Stimulated activated CD4-positive, alpha-beta T cell treated with anti-CD3 and anti-CD28 coated beads, Interleukin-1b, Interleukin-23, amount 100 ng/mL, for 1 hour (primary cell): Measurements from ENCODE around the gene ALDH1A1.

Experiments
- DNase-seq, 2 donors: peaks; one replicate each; pipeline ENCODE4 v3.0.0-alpha.2; 2020; ENCODE audit warnings: low read depth in 2 of 2

ALDH1A1 gene

DNA sequence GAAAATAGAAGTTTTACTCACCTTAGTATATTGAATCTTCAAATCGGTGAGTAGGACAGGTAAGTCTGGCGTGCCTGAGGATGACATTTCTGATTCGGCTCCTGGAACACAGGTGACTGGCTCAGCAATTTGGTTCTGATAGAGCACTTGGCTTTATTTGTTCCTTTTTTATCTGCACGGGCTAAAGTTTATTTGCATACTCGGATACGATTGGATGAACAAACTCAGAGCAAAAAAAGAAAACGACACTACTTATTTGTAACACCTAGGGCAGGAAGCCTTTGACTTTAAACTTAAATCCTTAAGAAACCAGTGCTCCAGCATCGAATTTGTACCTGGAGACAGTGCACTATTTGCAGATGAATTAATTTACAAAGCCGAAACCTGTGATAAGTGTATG is at the start of gene ALDH1A1:
Gene ALDH1A1 (minus strand): TSS at position 140 of the 400 bp plus-strand sequence. CDS start 53 bp downstream, at position 87.
- DNase-seq, result no peak

GRCh38 chr9:73001860-73002259 is 49.0 kb upstream of the ALDH1A1 start:
- DNase-seq, result no peak

- DNase-seq, result no peak
Observed at GRCh38 chr9:72998363-72998762, 45.5 kb upstream of the ALDH1A1 start.

DNA sequence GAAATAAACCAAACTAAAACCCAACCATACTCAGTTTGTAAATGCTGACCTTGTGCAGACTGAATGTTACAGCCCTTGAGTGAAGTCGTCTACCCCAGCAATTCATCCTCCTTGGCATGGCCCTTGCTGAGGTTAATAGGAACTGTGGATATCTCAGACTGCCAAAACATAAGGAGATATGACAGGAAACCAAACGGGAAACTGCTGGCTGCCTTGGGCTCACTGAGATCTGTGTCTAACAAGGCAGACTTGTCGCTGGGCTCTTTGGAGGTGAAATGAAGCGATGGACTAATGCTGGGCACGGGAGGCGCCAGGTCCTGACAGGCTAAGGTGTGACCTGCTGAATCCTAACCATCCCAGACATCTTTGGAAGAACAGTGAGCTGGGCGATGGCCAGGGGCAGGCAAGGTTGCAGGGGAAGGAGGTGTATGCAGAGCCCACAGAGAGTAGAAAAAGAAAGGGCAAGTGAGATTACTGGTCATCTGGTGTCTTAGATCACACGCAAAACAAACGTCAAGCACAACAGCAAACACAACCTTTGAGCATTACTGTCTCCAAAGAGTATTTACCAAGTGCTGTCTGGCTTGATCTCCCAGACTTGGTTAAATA is 44.6 kb upstream of the ALDH1A1 start:
- no peak for DNase-seq

DNA sequence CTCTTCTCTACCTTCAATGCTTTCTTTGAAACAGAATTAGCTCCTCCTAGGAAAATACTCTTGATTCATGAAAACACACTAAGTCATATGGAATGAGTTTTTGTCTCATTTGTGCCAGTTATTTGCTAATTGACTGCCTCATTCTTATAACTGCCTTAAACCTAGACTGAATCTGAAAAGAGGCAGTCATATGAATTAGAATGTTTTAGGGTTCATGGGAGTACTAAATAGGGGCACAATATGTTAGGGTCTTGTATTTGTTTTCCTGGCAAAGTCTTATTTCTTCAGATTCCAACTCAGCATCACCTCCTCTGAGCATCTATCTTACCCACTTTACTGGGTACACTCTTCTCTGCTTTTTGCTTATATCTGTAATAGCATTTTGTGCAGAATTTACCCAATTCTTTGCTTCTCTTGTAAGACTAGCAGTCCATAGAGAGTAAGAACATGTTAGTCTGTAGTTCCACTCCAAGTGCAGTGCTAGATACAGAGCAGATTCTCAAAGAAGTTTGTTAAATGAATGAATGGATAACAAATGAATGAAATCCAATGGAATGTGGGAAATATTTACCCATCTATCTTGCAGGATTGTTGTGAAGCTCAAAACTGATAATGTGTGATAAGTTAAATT is 43.9 kb upstream of the ALDH1A1 start:
- no peak for DNase-seq

GRCh38 chr9:72996114-72996513 is 43.3 kb upstream of the ALDH1A1 start:
- DNase-seq, result no peak

DNA sequence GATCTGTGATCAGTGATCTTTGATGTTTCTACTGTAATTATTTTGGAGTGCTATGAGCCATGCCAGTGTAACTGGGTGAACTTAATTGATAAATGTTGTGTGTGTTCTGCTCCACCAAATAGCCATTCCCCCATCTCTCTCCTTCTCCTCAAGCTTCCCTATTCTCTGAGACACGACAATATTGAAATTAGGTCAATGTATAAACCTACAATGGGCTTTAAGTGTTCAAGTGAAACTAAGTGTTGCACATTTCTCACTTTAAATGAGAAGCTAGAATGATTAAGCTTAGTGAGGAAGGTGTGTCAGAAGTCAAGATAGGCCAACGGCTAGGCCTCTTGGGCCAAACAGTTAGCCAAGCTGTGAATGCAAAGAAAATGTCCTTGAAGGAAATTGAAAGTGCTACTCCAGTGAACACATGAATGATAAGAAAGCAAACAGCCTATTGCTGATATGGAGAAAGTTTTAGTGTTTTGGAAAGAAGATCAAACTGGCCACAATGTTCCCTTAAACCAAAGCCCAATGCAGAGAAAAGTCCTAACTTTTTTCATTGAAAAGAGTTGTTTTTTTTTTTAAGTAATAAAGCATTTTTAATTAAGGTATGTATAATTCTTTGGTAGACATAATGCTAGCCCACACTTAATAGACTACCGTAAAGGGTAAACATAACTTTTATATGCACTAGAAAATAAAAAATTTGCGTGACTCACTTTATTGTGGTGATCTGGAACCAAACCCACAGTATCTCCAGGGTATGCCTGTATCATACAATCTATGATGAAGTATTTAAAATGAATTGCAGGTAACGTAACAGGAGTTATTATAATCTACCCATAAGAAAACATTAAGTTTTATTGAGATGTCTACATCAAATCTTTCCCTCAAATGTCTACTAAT is 42.5 kb upstream of the ALDH1A1 start:
- no peak for DNase-seq

GRCh38 chr9:72991772-72992171 is 38.9 kb upstream of the ALDH1A1 start:
- no peak for DNase-seq

DNA sequence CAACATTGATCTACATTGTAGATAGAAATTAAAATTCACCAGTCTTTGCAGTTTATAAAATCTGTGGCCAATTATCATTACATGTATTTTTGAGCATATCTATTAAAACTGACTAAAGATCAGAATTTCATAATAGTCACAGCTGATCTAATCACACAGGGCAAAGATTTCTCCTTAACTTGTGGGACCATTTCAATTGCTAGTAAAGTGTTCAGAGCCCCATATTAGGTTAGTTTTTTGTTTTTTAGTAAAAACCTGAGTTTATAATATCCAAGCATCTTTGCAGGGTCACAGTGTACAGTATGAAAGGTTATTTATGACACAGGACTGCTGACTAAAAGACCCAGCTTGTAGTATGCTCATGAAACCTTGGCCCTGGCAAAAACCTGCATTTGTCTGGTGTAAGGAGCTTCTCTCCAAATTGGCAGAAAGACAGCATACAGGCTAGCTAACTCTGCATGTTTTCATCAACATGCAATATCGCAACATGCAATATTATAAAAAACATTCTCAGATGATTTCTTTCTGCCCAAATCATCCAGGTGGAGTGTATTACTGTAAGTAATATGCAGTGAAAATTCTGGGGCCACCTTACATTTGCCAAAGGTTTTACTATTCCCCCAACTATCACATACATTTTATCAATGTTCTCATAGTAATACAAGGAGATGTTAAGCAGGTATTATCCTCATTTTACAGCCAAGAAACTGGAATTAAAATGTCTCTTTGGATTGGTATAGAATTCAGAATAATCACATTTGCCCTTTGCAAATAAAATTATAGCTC is 37.7 kb upstream of the ALDH1A1 start:
- no peak for DNase-seq

- DNase-seq, result no peak
Observed at GRCh38 chr9:72986522-72987116, 33.8 kb upstream of the ALDH1A1 start.

- DNase-seq, result no peak
Observed at GRCh38 chr9:72985746-72986145, 32.9 kb upstream of the ALDH1A1 start.

- no peak for DNase-seq
Observed at GRCh38 chr9:72984991-72985390, 32.1 kb upstream of the ALDH1A1 start.

GRCh38 chr9:72984226-72984947 is 31.5 kb upstream of the ALDH1A1 start:
- no peak for DNase-seq

DNA sequence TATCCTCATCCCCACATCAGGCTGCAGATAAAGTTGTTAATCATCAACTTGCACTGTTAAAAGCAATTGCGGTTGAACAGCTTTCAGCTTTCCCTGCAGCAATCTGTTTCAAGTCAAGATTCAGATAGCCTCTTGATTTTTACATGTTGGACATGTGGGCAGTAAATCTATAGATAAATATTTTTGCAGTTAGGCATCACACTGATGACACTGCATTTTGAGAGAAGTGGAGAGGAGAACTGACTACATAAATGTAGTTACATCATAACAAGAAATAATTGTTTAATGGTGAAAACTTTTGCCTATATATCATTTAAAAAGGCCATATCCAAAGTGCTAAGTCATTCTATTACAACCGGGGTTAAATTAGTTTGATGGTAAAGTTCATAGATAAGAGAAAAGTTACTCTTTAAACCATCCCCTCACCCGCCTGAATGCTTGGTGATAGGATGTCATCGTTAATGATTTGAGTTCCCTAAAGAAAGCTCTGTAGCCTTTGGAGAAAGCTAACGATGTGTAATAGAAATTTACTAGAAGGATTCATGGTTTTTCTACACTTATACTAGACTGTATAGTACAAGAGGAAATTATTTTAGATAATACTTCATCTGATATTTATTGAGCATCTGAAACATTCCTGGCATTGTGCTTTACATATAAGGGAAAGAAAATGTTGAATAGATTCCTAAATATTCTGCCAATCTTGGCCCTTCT is 30.8 kb upstream of the ALDH1A1 start:
- DNase-seq, result no peak

GRCh38 chr9:72983056-72983455 is 30.2 kb upstream of the ALDH1A1 start:
- DNase-seq, result no peak

DNA sequence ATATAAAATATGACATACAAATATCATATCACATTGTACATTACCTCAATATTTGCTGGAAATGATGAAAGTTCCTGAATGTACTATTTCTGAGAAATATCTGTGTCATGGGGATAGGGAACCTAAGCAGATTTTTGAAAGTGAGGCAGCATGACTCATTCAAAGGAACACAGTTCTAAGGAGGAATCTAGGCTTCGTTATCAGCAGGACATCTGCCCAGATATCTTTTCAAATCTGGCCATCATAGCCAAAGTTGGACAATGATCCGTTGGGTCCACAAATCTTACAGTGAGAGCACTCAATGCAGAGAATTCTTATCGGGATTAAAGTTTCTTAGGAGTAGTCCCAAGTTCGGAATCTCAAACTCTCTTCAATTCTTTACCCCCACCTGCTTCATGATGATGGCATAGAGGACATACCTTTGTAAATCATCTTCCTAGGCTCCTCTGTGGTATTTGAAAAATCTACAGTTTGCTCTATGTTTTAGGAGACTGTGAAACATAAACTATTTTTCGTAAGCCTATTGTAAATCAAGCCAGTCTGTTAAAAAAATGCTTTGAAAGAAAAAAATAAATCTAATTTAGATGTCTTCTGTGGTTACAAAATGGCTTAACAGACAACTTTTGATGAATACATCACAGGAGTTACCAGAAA is 29.4 kb upstream of the ALDH1A1 start:
- DNase-seq, result no peak

GRCh38 chr9:72981433-72981832 is 28.6 kb upstream of the ALDH1A1 start:
- no peak for DNase-seq

- no peak for DNase-seq
Observed at GRCh38 chr9:72980600-72981265, 27.9 kb upstream of the ALDH1A1 start.

DNA sequence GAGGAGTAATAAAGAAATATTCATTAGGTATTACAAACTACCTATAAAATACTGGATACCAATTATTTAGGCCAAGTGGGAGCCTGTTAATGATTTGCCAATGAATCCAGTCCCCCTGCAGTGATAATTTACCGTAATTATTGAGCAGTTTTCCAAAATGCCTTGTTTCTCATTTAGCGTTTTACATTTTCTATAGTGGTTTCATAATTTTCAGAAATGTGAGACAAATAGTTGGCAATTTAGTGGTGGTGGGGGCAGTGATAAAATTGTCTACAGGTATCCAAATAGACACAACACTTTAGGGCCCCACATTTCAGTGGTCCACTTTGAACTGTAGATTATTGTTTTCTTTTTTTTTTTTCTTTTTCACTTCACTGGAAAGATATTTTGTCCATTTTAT is 27.3 kb upstream of the ALDH1A1 start:
- no peak for DNase-seq
